MM.1S (cell line): ENCODE results near the gene IL15RA.

ENCODE experiments used
- DNase-seq: peaks from one replicate; pipeline ENCODE4 v3.0.0-alpha.2; 2015
- H2AFZ ChIP-seq: fragments of 300-600 bp; sonication (generic); 2 replicates; pipeline ENCODE4 v1.6.0; 2016; ENCODE audit warnings: antibody characterized with exemption, low read length
- H3F3A ChIP-seq: fragments of 300-600 bp; sonication (generic); 2 replicates; pipeline ENCODE4 v1.6.1; 2016; ENCODE audit warnings: mild to moderate bottlenecking, antibody characterized with exemption, low read length, moderate library complexity, mixed read lengths; ENCODE audit not compliant: insufficient read depth
- H3K27ac ChIP-seq: fragments of 300-600 bp; sonication (generic); 2 replicates; pipeline ENCODE4 v1.5.1; 2016; ENCODE audit warnings: mild to moderate bottlenecking, low read length
- H3K27me3 ChIP-seq: fragments of 300-600 bp; sonication (generic); replicated peaks from 2 replicates; pipeline ENCODE4 v1.6.0; 2016; ENCODE audit warnings: low read length; ENCODE audit not compliant: insufficient read depth
- H3K36me3 ChIP-seq: fragments of 300-600 bp; sonication (generic); replicated peaks from 2 replicates; pipeline ENCODE4 v1.6.1; 2016; ENCODE audit warnings: mild to moderate bottlenecking, low read length, mixed read lengths; ENCODE audit not compliant: insufficient read depth
- H3K4me1 ChIP-seq: fragments of 300-600 bp; sonication (generic); 2 replicates; pipeline ENCODE4 v1.6.1; 2016; ENCODE audit warnings: low read length, mixed read lengths
- H3K4me2 ChIP-seq: fragments of 300-600 bp; sonication (generic); 2 replicates; pipeline ENCODE4 v1.6.0; 2016; ENCODE audit warnings: low read depth, low read length
- H3K4me3 ChIP-seq: fragments of 300-600 bp; sonication (generic); 2 replicates; pipeline ENCODE4 v1.5.1; 2016; ENCODE audit warnings: low read length, mixed read lengths
- H3K79me2 ChIP-seq: fragments of 300-600 bp; sonication (generic); 2 replicates; pipeline ENCODE4 v1.6.1; 2016; ENCODE audit warnings: mixed run types, low read length, mixed read lengths
- H3K9ac ChIP-seq: fragments of 300-600 bp; sonication (generic); 2 replicates; pipeline ENCODE4 v1.6.1; 2016; ENCODE audit warnings: low read length, mixed read lengths
- H3K9me2 ChIP-seq: fragments of 300-600 bp; sonication (generic); replicated peaks from 2 replicates; pipeline ENCODE4 v1.6.1; 2016; ENCODE audit warnings: mild to moderate bottlenecking, low read length, mixed read lengths; ENCODE audit not compliant: insufficient read depth
- H3K9me3 ChIP-seq: fragments of 300-600 bp; sonication (generic); replicated peaks from 2 replicates; pipeline ENCODE4 v1.6.1; 2016; ENCODE audit warnings: mild to moderate bottlenecking, low read length, mixed read lengths; ENCODE audit not compliant: insufficient read depth
- H4K20me1 ChIP-seq: fragments of 300-600 bp; sonication (generic); 2 replicates; pipeline ENCODE4 v1.6.1; 2016; ENCODE audit warnings: mild to moderate bottlenecking, low read length, moderate library complexity, mixed read lengths; ENCODE audit not compliant: insufficient read depth
- CTCF ChIP-seq: fragments of 300-600 bp; sonication (generic); IDR thresholded peaks from 2 replicates; pipeline ENCODE4 v1.5.1; 2016; ENCODE audit warnings: antibody characterized with exemption, low read length, mixed read lengths
- EZH2 ChIP-seq: fragments of 300-600 bp; sonication (generic); optimal IDR thresholded peaks from 2 replicates; pipeline ENCODE3; 2017; ENCODE audit warnings: low read depth, mild to moderate bottlenecking, antibody characterized with exemption, low read length, mixed read lengths
- EZH2phosphoT487 ChIP-seq: fragments of 300-600 bp; sonication (generic); IDR thresholded peaks from 2 replicates; pipeline ENCODE4 v1.6.1; 2018; ENCODE audit warnings: antibody characterized with exemption, low read length

IL15RA gene

GRCh38 chr10:5937016-5937415, 40.3 kb downstream of the IL15RA start:
- Histone ChIP-seq H3K9me2 (no peaks in the 10 kb centered on the region), H3K79me2 (0 out of 2 replicates have a peak, but pooled peaks cover 7% of the 10 kb centered on the region), H2AFZ (no peak overlapping the region), H3K9ac (no peak overlapping the region), H3F3A (0 out of 2 replicates have a peak, but pooled peaks cover 11% of the 10 kb centered on the region), H3K27me3 (no peaks in the 10 kb centered on the region), H3K4me2 (no peak overlapping the region), H4K20me1 (no peaks in the 10 kb centered on the region), H3K4me3 (no peak overlapping the region), H3K27ac (no peak overlapping the region), H3K9me3 (no peaks in the 10 kb centered on the region), H3K4me1 (no peaks in the 10 kb centered on the region), H3K36me3 (peaks cover 17% of the 10 kb centered on the region)
- TF ChIP-seq CTCF (no peak), EZH2phosphoT487 (no peak), EZH2 (no peak)
- DNase-seq, result no peak

GRCh38 chr10:5935628-5936027, 41.7 kb downstream of the IL15RA start:
- Histone ChIP-seq H3K9ac (no peak overlapping the region), H3K36me3 (peaks cover 24% of the 10 kb centered on the region), H3K4me3 (no peak overlapping the region), H3K27ac (no peak overlapping the region), H3F3A (0 out of 2 replicates have a peak, but pooled peaks cover 7% of the 10 kb centered on the region), H4K20me1 (no peaks in the 10 kb centered on the region), H2AFZ (no peak overlapping the region), H3K9me2 (no peaks in the 10 kb centered on the region), H3K4me1 (no peaks in the 10 kb centered on the region), H3K4me2 (no peak overlapping the region), H3K27me3 (no peaks in the 10 kb centered on the region), H3K9me3 (no peaks in the 10 kb centered on the region), H3K79me2 (peaks cover 8% of the 10 kb centered on the region; the same call in 1 of the 2 replicates)
- DNase-seq, result no peak
- TF ChIP-seq EZH2phosphoT487, result no peak
- TF ChIP-seq EZH2, result no peak
- TF ChIP-seq CTCF, result no peak

- peaks cover 33% of the 10 kb centered on the region for H3K36me3 ChIP-seq
Observed at GRCh38 chr10:5933909-5934546, 43.3 kb downstream of the IL15RA start.

More at GRCh38 chr10:5933909-5934546, 43.3 kb downstream of the IL15RA start:
- no peak for DNase-seq
- Histone ChIP-seq H2AFZ (no peak overlapping the region), H3K4me3 (no peak overlapping the region), H3K9ac (no peak overlapping the region), H3K27ac (no peak overlapping the region), H3K4me2 (no peak overlapping the region), H4K20me1 (no peaks in the 10 kb centered on the region), H3K9me3 (no peaks in the 10 kb centered on the region), H3K9me2 (no peaks in the 10 kb centered on the region), H3K79me2 (peaks cover 9% of the 10 kb centered on the region; the same call in 1 of the 2 replicates), H3K4me1 (no peaks in the 10 kb centered on the region), H3F3A (no peaks in the 10 kb centered on the region), H3K27me3 (no peaks in the 10 kb centered on the region)
- TF ChIP-seq CTCF, result no peak
- no peak for TF ChIP-seq EZH2phosphoT487
- TF ChIP-seq EZH2, result no peak
